Brain pericyte (primary cell): ENCODE data around the gene EIF3L.

Experiments
- DNase-seq: peaks from one replicate; pipeline ENCODE4 v3.0.0-alpha.2; 2012; ENCODE audit warnings: low read depth, low spot score

EIF3L gene

GRCh38 chr22:37854946-37855345 lies 5.7 kb downstream of the EIF3L start:
- no peak for DNase-seq

- no peak for DNase-seq
Measured at GRCh38 chr22:37855462-37855861, 6.2 kb downstream of the EIF3L start.

- no peak for DNase-seq
Measured at GRCh38 chr22:37860796-37861421, 11.7 kb downstream of the EIF3L start.

GRCh38 chr22:37862570-37863325 lies 13.5 kb downstream of the EIF3L start:
- no peak for DNase-seq

- DNase-seq, result no peak
Measured at GRCh38 chr22:37865510-37865909, 16.3 kb downstream of the EIF3L start.

GRCh38 chr22:37870273-37870672 lies 21.1 kb downstream of the EIF3L start:
- DNase-seq, result no peak

GRCh38 chr22:37880668-37881440 lies 31.6 kb downstream of the EIF3L start:
- DNase-seq, result no peak

- no peak for DNase-seq
Measured at GRCh38 chr22:37884420-37884819, 35.2 kb downstream of the EIF3L start.

- DNase-seq, result peak; percentile 69
Measured at GRCh38 chr22:37887584-37888378, 38.6 kb downstream of the EIF3L start.

GRCh38 chr22:37891926-37892325 lies 42.7 kb downstream of the EIF3L start:
- no peak for DNase-seq

GRCh38 chr22:37892566-37893335 lies 43.5 kb downstream of the EIF3L start:
- DNase-seq, result no peak

- no peak for DNase-seq
Measured at GRCh38 chr22:37893583-37893983, 44.4 kb downstream of the EIF3L start.

GRCh38 chr22:37894939-37895670 lies 45.9 kb downstream of the EIF3L start:
- no peak for DNase-seq

- DNase-seq, result no peak
Measured at GRCh38 chr22:37896181-37896592, 47.0 kb downstream of the EIF3L start.

- no peak for DNase-seq
Measured at GRCh38 chr22:37896939-37897338, 47.7 kb downstream of the EIF3L start.

- no peak for DNase-seq
Measured at GRCh38 chr22:37897807-37898206, 48.6 kb downstream of the EIF3L start.

GRCh38 chr22:37898441-37899181 lies 49.4 kb downstream of the EIF3L start:
- DNase-seq, result no peak

- peak; percentile 83 for DNase-seq
Measured at GRCh38 chr22:37904572-37905533, 55.6 kb downstream of the EIF3L start.
